Measurements from ENCODE around the gene SPAG16.

Gene SPAG16

GRCh38 chr2:214035921-214036320 lies 751.7 kb downstream of the SPAG16 start:
- TF ChIP-seq, protein P1, sequence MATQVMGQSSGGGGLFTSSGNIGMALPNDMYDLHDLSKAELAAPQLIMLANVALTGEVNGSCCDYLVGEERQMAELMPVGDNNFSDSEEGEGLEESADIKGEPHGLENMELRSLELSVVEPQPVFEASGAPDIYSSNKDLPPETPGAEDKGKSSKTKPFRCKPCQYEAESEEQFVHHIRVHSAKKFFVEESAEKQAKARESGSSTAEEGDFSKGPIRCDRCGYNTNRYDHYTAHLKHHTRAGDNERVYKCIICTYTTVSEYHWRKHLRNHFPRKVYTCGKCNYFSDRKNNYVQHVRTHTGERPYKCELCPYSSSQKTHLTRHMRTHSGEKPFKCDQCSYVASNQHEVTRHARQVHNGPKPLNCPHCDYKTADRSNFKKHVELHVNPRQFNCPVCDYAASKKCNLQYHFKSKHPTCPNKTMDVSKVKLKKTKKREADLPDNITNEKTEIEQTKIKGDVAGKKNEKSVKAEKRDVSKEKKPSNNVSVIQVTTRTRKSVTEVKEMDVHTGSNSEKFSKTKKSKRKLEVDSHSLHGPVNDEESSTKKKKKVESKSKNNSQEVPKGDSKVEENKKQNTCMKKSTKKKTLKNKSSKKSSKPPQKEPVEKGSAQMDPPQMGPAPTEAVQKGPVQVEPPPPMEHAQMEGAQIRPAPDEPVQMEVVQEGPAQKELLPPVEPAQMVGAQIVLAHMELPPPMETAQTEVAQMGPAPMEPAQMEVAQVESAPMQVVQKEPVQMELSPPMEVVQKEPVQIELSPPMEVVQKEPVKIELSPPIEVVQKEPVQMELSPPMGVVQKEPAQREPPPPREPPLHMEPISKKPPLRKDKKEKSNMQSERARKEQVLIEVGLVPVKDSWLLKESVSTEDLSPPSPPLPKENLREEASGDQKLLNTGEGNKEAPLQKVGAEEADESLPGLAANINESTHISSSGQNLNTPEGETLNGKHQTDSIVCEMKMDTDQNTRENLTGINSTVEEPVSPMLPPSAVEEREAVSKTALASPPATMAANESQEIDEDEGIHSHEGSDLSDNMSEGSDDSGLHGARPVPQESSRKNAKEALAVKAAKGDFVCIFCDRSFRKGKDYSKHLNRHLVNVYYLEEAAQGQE (IDR thresholded peaks at IDR 0.05; ENCODE audit: insufficient replicate concordance, low read depth): no peak
- no peak for TF ChIP-seq POLR2AphosphoS5 (IDR thresholded peaks at IDR 0.05; ENCODE audit: low read depth)
- no peak for TF ChIP-seq GABPA (IDR thresholded peaks at IDR 0.05; ENCODE audit: low read depth)
- no peak for TF ChIP-seq CTCF (IDR thresholded peaks at IDR 0.05; ENCODE audit: insufficient read depth, low read length)
- no peak for TF ChIP-seq SPI1 (IDR thresholded peaks at IDR 0.05; ENCODE audit: borderline replicate concordance, low read depth)
- H3K27ac ChIP-seq (replicated peaks): no peak overlapping the region
- DNase-seq (ENCODE audit: low read depth in 1 of 2, low spot score in 1 of 2): no peak
- no peaks in the 10 kb centered on the region for H3K27me3 ChIP-seq (ENCODE audit: insufficient read depth, poor library complexity, severe bottlenecking)
- H3K4me3 ChIP-seq (replicated peaks; ENCODE audit: insufficient read depth, low read length): no peak overlapping the region

DNA sequence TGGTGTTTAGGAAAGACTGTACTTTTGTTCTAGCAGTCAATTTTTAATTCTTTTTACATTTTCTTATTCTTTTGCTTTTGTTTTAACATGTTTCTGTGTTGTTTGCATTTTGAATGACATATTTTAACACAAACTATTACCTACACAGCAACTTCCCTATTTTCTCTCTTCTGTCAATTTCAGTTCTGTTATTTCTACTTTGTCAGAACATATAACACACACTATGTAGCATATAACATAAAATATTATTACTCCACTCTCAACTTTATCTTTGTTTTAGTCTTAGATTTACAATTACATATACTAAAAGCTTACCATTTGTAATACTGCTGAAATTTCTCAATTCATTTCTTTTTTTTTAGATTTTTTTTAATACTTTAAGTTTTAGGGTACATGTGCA lies 753.9 kb downstream of the SPAG16 start:
- no peak for DNase-seq (ENCODE audit: low read depth in 1 of 2, low spot score in 1 of 2)
- TF ChIP-seq, protein P1 (IDR thresholded peaks at IDR 0.05; ENCODE audit: insufficient replicate concordance, low read depth): no peak
- TF ChIP-seq POLR2AphosphoS5 (IDR thresholded peaks at IDR 0.05; ENCODE audit: low read depth) (no peak), GABPA (IDR thresholded peaks at IDR 0.05; ENCODE audit: low read depth) (no peak), CTCF (IDR thresholded peaks at IDR 0.05; ENCODE audit: insufficient read depth, low read length) (no peak), SPI1 (IDR thresholded peaks at IDR 0.05; ENCODE audit: borderline replicate concordance, low read depth) (no peak)
- Histone ChIP-seq H3K27ac (replicated peaks) (no peak overlapping the region), H3K4me3 (replicated peaks; ENCODE audit: insufficient read depth, low read length) (no peak overlapping the region), H3K27me3 (ENCODE audit: insufficient read depth, poor library complexity, severe bottlenecking) (no peaks in the 10 kb centered on the region)

DNA sequence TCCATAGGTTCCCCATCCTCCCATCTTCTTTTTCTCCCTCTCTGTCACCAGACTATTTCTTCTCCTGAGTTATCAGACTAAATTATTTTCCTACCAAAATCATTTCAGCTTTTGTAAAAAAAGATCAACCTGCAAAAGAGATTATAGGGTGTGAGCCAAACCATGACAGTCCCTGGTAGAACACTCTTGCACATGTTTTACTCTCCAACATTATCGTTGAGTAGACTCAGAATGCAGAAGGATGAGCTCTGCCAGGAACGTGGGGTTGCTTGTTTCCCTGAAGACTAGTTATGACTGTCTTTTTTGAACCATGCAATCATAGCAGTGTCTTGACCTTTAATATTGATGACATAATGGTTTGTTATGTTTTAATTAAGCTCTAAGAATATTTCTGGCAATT lies 766.5 kb downstream of the SPAG16 start:
- Histone ChIP-seq H3K27ac (replicated peaks) (no peak overlapping the region), H3K27me3 (ENCODE audit: insufficient read depth, poor library complexity, severe bottlenecking) (no peaks in the 10 kb centered on the region), H3K4me3 (replicated peaks; ENCODE audit: insufficient read depth, low read length) (no peak overlapping the region)
- TF ChIP-seq POLR2AphosphoS5 (IDR thresholded peaks at IDR 0.05; ENCODE audit: low read depth) (no peak), GABPA (IDR thresholded peaks at IDR 0.05; ENCODE audit: low read depth) (no peak), SPI1 (IDR thresholded peaks at IDR 0.05; ENCODE audit: borderline replicate concordance, low read depth) (no peak), CTCF (IDR thresholded peaks at IDR 0.05; ENCODE audit: insufficient read depth, low read length) (no peak)
- DNase-seq (ENCODE audit: low read depth in 1 of 2, low spot score in 1 of 2): no peak

DNA sequence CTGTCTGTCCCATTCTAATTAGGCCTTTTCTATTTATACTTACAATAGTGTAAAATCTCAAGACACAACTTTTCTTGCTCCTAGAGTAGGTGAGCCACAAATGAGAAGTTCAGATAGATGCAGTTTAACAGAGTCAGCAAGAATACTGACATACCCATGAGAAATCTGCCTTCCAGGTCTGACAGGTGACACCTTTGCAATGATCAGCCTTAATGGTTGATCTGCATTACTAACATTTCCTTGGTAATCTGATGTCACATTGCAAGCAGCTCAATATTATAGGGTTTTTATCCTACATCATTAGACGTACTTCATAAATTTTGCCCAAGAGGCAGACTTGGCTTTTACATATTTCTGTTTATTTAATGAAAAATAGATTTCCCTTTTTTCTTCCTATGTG lies 767.3 kb downstream of the SPAG16 start:
- no peaks in the 10 kb centered on the region for H3K27me3 ChIP-seq (ENCODE audit: insufficient read depth, poor library complexity, severe bottlenecking)
- TF ChIP-seq, protein P1 (IDR thresholded peaks at IDR 0.05; ENCODE audit: insufficient replicate concordance, low read depth): no peak
- TF ChIP-seq SPI1 (IDR thresholded peaks at IDR 0.05; ENCODE audit: borderline replicate concordance, low read depth) (no peak), GABPA (IDR thresholded peaks at IDR 0.05; ENCODE audit: low read depth) (no peak), CTCF (IDR thresholded peaks at IDR 0.05; ENCODE audit: insufficient read depth, low read length) (no peak), POLR2AphosphoS5 (IDR thresholded peaks at IDR 0.05; ENCODE audit: low read depth) (no peak)
- no peak for DNase-seq (ENCODE audit: low read depth in 1 of 2, low spot score in 1 of 2)
- H3K27ac ChIP-seq (replicated peaks): no peak overlapping the region
- no peak overlapping the region for H3K4me3 ChIP-seq (replicated peaks; ENCODE audit: insufficient read depth, low read length)

Data from HL-60 (cell line).